ENCODE data around the gene PARN.

DNA sequence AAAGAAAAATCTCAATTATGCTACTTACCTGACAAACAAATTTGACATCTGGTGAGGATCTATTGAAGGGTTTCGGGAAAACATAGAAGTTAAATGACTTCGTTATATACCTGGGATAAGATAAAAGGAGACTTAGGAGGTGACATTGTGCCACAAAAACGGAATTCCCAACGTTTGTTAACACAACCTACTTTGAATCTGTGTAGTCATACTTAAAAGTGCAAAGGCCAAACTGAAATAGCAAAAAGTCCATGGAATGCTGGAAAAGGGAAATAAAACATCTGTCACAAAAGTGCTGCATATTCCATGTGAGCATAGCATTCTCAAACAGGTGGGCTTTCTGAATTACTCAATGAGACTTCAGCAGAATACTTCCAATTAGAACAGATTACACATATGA, 3.0 kb downstream of the PARN start:
- TF ChIP-seq CTCF (conservative IDR thresholded peaks at IDR 0.05; ENCODE audit: low read depth in 2 of 2), result no peak
- TF ChIP-seq JUNB (IDR thresholded peaks at IDR 0.05; ENCODE audit: unreplicated experiment), result no peak
- no peak for TF ChIP-seq POLR2AphosphoS5 (IDR thresholded peaks at IDR 0.05; ENCODE audit: low read depth)
- no peak for TF ChIP-seq EZH2 (IDR thresholded peaks at IDR 0.05; ENCODE audit: low read depth, unreplicated experiment)
- TF ChIP-seq STAT1 (IDR thresholded peaks at IDR 0.05; ENCODE audit: unreplicated experiment), result no peak
- no peak for TF ChIP-seq EZH2phosphoT487 (IDR thresholded peaks at IDR 0.05; ENCODE audit: unreplicated experiment)

All from GM23338 (cell line).